Epithelial cell of proximal tubule (primary cell): ENCODE results near the gene C1RL. TPM values are rescaled to one million over a fixed set of nuclear protein-coding genes. Genes with fewer than 3 reads are reported as not detected.

Experiments
- DNase-seq: peaks from one replicate; pipeline ENCODE4 v3.0.0-alpha.2; 2011; ENCODE audit warnings: low read depth
- H3K4me3 ChIP-seq: 2 replicates; pipeline ENCODE4 v1.5.1; 2011; ENCODE audit warnings: low read depth, mild to moderate bottlenecking, low read length
- CTCF ChIP-seq: conservative IDR thresholded peaks from 2 replicates; pipeline ENCODE4 v1.5.1; 2012; ENCODE audit warnings: low read depth, mild to moderate bottlenecking, low read length
- total RNA-seq: library from RNA; depleted of rRNA; stranded (reverse); fragments of >200 nt; gene quantifications from 2 replicates; pipeline ENCODE4 v1.2.3, GENCODE V29; 2015

The C1RL gene
- total RNA-seq, 1 donor from 2014 or later, result 11.2 TPM

- DNase-seq, result no peak
- no peak for TF ChIP-seq CTCF
- H3K4me3 ChIP-seq, result no peak overlapping the region
Measured at GRCh38 chr12:7114851-7115250, 5.8 kb upstream of the C1RL start.

GRCh38 chr12:7114008-7114407 lies 5.0 kb upstream of the C1RL start:
- H3K4me3 ChIP-seq, result no peak overlapping the region
- TF ChIP-seq CTCF, result no peak

GRCh38 chr12:7113389-7113871 lies 4.4 kb upstream of the C1RL start:
- TF ChIP-seq CTCF, result peak; percentile 78
- H3K4me3 ChIP-seq, result no peak overlapping the region
- no peak for DNase-seq

More at GRCh38 chr12:7114008-7114407, 5.0 kb upstream of the C1RL start:
- DNase-seq, result no peak

GRCh38 chr12:7112041-7112440 lies 3.0 kb upstream of the C1RL start:
- no peak for DNase-seq
- no peak overlapping the region for H3K4me3 ChIP-seq
- TF ChIP-seq CTCF, result no peak

GRCh38 chr12:7110661-7111060 lies 1.6 kb upstream of the C1RL start:
- TF ChIP-seq CTCF, result no peak
- no peak for DNase-seq
- no peak overlapping the region for H3K4me3 ChIP-seq

- peak overlapping the region; percentile 67 for H3K4me3 ChIP-seq
- no peak for DNase-seq
- no peak for TF ChIP-seq CTCF
Measured at GRCh38 chr12:7109572-7109920, 532 bp upstream of the C1RL start.

- peak overlapping the region; percentile 67 for H3K4me3 ChIP-seq
- no peak for DNase-seq
- no peak for TF ChIP-seq CTCF
Measured at GRCh38 chr12:7108003-7108795, 815 bp downstream of the C1RL start.
